OCI-LY7 (cell line): Measurements from ENCODE around the gene ZNF600. TPM values are rescaled to one million over a fixed set of nuclear protein-coding genes. Genes with fewer than 3 reads are reported as not detected.
"Not testable (repeated sequence)": the region's sequence is repeated elsewhere in the genome, so short reads cannot be mapped to it uniquely, and the experiment has no call there.

Experiments used
- BruUV-seq: library from RNA; stranded (reverse); fragments of 400-500 nt; replicated peaks from 2 replicates; lab custom pipeline; 2021; lab: Mats Ljungman, UMichigan
- CTCF ChIA-PET: fragments of 300-600 bp; sonication (Branson Sonifier 250); formaldehyde crosslinking; loops from one replicate; lab custom pipeline; 2022; ENCODE audit warnings: antibody characterized with exemption; ENCODE audit not compliant: unreplicated experiment; lab: Charles Lee
- POLR2A ChIA-PET: fragments of 300-600 bp; sonication (Branson Sonifier 250); formaldehyde crosslinking; loops from one replicate; lab custom pipeline; 2022; ENCODE audit warnings: antibody characterized with exemption; lab: Charles Lee
- DNase-seq: peaks from one replicate; pipeline ENCODE4 v3.0.0-alpha.2; 2015; ENCODE audit warnings: low spot score
- H2AFZ ChIP-seq: fragments of 200-600 bp; sonication (generic), shearing (Covaris generic); 2 replicates; pipeline ENCODE4 v1.6.1; 2014; ENCODE audit warnings: mild to moderate bottlenecking, antibody characterized with exemption, low read length, moderate library complexity
- H3K27ac ChIP-seq: fragments of 200-600 bp; sonication (generic); 2 replicates; pipeline ENCODE4 v1.5.1; 2014; ENCODE audit warnings: mixed run types, low read depth, mild to moderate bottlenecking, moderate library complexity, low read length, inconsistent platforms; ENCODE audit not compliant: poor library complexity, severe bottlenecking
- H3K36me3 ChIP-seq: fragments of 200-600 bp; sonication (generic); 2 replicates; pipeline ENCODE4 v1.6.1; 2014; ENCODE audit warnings: mild to moderate bottlenecking, antibody characterized with exemption, low read length, moderate library complexity, mixed read lengths; ENCODE audit not compliant: insufficient read depth
- H3K4me1 ChIP-seq: fragments of 200-600 bp; sonication (generic); 2 replicates; pipeline ENCODE4 v1.5.1; 2014; ENCODE audit warnings: mild to moderate bottlenecking, low read length; ENCODE audit not compliant: insufficient read depth, poor library complexity, severe bottlenecking
- H3K4me2 ChIP-seq: fragments of 200-600 bp; sonication (generic); 2 replicates; pipeline ENCODE4 v1.6.1; 2014; ENCODE audit warnings: mild to moderate bottlenecking, low read length
- H3K4me3 ChIP-seq: fragments of 200-600 bp; sonication (generic); 2 replicates; pipeline ENCODE4 v1.5.1; 2014; ENCODE audit warnings: mild to moderate bottlenecking, low read depth, low read length; ENCODE audit not compliant: poor library complexity, severe bottlenecking
- H3K79me2 ChIP-seq: fragments of 200-600 bp; sonication (generic); 2 replicates; pipeline ENCODE4 v1.6.1; 2016; ENCODE audit warnings: low read depth, mild to moderate bottlenecking, low read length, moderate library complexity, mixed read lengths; ENCODE audit not compliant: insufficient read depth
- H3K9me2 ChIP-seq: fragments of 200-600 bp; sonication (generic); 2 replicates; pipeline ENCODE4 v1.6.1; 2016; ENCODE audit warnings: mild to moderate bottlenecking, low read length, mixed read lengths; ENCODE audit not compliant: insufficient read depth
- H3K9me3 ChIP-seq: fragments of 200-600 bp; sonication (generic); 2 replicates; pipeline ENCODE4 v1.6.1; 2014; ENCODE audit warnings: mild to moderate bottlenecking, mixed run types, low read length, mixed read lengths
- H4K20me1 ChIP-seq: fragments of 200-600 bp; sonication (generic); 2 replicates; pipeline ENCODE4 v1.6.1; 2014; ENCODE audit warnings: mild to moderate bottlenecking, antibody characterized with exemption, low read length, moderate library complexity, mixed read lengths; ENCODE audit not compliant: insufficient read depth
- CTCF ChIP-seq: fragments of 200-600 bp; sonication (generic); conservative IDR thresholded peaks from 2 replicates; pipeline ENCODE4 v1.5.1; 2014; ENCODE audit warnings: mild to moderate bottlenecking, antibody characterized with exemption, low read length, moderate library complexity, mixed read lengths
- EZH2phosphoT487 ChIP-seq: fragments of 200-600 bp; sonication (generic); IDR thresholded peaks from 2 replicates; pipeline ENCODE4 v1.6.1; 2018; ENCODE audit warnings: low read depth, borderline replicate concordance, mild to moderate bottlenecking, mixed run types, antibody characterized with exemption, low read length, moderate library complexity, mixed read lengths
- intact Hi-C: fragments of 100-400 bp; cut with micrococcal nuclease; formaldehyde crosslinking; loops from one replicate; pipeline ENCODE4 v1.10.0; 2022; ENCODE audit not compliant: unreplicated experiment
- total RNA-seq, 2 experiments: library from RNA; depleted of rRNA in 1 of 2; stranded (reverse); fragments of >200 nt in 1 of 2; shearing (Covaris generic) in 1 of 2; gene quantifications; 2 replicates each; pipeline ENCODE4 v1.2.3, GENCODE V29; 2014 to 2022

Gene ZNF600
- total RNA-seq, 2 experiments from 2014 or later, result 4.6 to 8.5 TPM

GRCh38 chr19:52734331-52734892 is 52.2 kb downstream of the ZNF600 start:
- peak overlapping the region; percentile 99 for H3K4me2 ChIP-seq
- ChIA-PET POLR2A (no interaction called here), CTCF (no interaction called here)
- intact Hi-C loops, result no loop called here
- peaks cover 14% of the 10 kb centered on the region for H3K36me3 ChIP-seq
- DNase-seq, result no peak
- 0 out of 2 replicates have a peak, but pooled peaks cover 4% of the 10 kb centered on the region for H3K9me3 ChIP-seq
- no peaks in the 10 kb centered on the region for H3K9me2 ChIP-seq
- H4K20me1 ChIP-seq, result no peaks in the 10 kb centered on the region
- peak overlapping the region; percentile 100 for H3K4me3 ChIP-seq
- H3K4me1 ChIP-seq, result peaks cover 20% of the 10 kb centered on the region
- TF ChIP-seq CTCF, result no peak
- TF ChIP-seq EZH2phosphoT487, result no peak
- H3K79me2 ChIP-seq, result peaks cover 22% of the 10 kb centered on the region
- peak overlapping the region; percentile 70 for H3K27ac ChIP-seq
- TSS peak; percentile 79 for BruUV-seq
- H2AFZ ChIP-seq, result peak overlapping the region; percentile 98

- DNase-seq, H3K4me2 ChIP-seq, H3K79me2 ChIP-seq, H3K4me1 ChIP-seq, BruUV-seq, H3K9me2 ChIP-seq, H4K20me1 ChIP-seq, CTCF ChIA-PET, POLR2A ChIA-PET, H3K9me3 ChIP-seq, H3K4me3 ChIP-seq, H2AFZ ChIP-seq, H3K27ac ChIP-seq, intact Hi-C loops: not testable (repeated sequence)
- peaks cover 83% of the 10 kb centered on the region for H3K36me3 ChIP-seq
These were observed 60.5 kb downstream of the ZNF600 start for GRCh38 chr19:52726051-52726450.

GRCh38 chr19:52725528-52725961 is 61.0 kb downstream of the ZNF600 start:
- no peaks in the 10 kb centered on the region for H3K4me1 ChIP-seq
- H3K9me2 ChIP-seq, result no peaks in the 10 kb centered on the region
- no peak overlapping the region for H2AFZ ChIP-seq
- no peak overlapping the region for H3K27ac ChIP-seq
- ChIA-PET CTCF (no interaction called here), POLR2A (no interaction called here)
- H3K4me3 ChIP-seq, result no peak overlapping the region
- DNase-seq, result no peak
- no peaks in the 10 kb centered on the region for H3K9me3 ChIP-seq
- no peak for TF ChIP-seq CTCF
- no peak for TF ChIP-seq EZH2phosphoT487
- H3K79me2 ChIP-seq, result no peaks in the 10 kb centered on the region; the same call in 1 of the 2 replicates
- H3K4me2 ChIP-seq, result no peak overlapping the region
- no TSS peak for BruUV-seq
- intact Hi-C loops, result no loop called here
- H4K20me1 ChIP-seq, result no peaks in the 10 kb centered on the region
- H3K36me3 ChIP-seq, result peaks cover 83% of the 10 kb centered on the region
